Stimulated activated CD8-positive, alpha-beta memory T cell treated with anti-CD3 and anti-CD28 coated beads, Interleukin-4, amount 100 ng/mL, for 24 hours (primary cell): Measurements from ENCODE around the gene ILDR1.

ENCODE experiments used
- DNase-seq: peaks from one replicate; pipeline ENCODE4 v3.0.0-alpha.2; 2020; ENCODE audit warnings: low read depth

ILDR1 gene

GRCh38 chr3:122014741-122015140 lies 7.3 kb downstream of the ILDR1 start:
- no peak for DNase-seq

- no peak for DNase-seq
Measured at GRCh38 chr3:122013448-122013925, 8.6 kb downstream of the ILDR1 start.

DNA sequence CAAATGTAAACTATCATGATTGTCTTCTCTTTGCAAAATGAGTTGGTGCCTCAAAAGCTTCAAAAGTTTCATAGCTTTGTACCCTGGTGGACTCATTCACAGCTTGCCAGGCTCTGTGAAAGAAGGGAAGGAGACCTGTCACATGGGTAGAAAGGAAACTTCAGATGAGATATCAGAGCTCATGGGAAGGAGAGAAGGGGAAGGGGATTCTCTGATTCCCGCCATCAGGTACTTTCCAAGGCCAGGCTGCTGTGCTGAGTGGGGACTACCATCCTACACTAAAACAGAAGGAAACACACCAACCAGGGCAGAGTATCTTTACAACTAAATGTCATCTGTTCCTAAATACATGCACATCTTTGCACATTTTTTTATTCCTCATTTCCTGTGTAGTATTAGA lies 9.2 kb downstream of the ILDR1 start:
- DNase-seq = no peak

DNA sequence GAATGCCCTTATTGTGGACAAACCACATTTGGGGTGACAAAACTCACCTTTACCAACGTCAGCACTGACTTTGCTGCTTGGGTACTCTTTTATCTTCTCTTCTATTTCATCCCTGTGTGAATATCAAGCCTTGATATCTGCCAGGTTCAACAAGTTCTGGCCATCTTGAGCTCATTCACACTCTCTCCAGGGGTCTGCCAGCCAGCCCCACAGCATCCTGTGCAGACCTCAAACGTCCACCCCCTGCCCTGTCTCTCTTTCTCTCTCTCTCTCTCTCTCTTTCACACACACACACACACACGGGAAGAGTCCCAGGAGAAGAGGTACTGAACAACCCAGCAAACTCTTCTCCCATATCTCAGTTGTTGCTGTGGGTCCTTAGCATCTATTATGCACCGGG lies 10.7 kb downstream of the ILDR1 start:
- DNase-seq = no peak

DNA sequence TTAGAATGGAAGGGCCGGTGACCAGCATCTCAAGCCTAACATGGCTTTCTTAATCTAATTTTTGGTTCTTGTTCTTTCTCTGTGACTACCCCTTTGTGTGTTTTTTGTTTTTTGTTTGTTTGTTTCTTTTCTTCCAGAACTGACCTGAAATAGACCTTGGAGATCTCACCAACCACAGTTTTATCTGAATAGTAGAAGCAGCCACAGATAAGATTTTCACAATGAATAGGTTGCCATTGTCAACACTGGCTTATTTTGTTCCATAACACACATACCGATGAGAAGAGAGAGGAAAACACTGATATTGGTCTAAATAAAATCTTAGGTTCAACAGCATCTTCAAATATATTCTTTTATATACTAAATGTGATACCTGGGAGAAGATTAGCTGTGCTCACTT lies 11.5 kb downstream of the ILDR1 start:
- DNase-seq = no peak

GRCh38 chr3:122008166-122008565 lies 13.9 kb downstream of the ILDR1 start:
- no peak for DNase-seq

- no peak for DNase-seq
Measured at GRCh38 chr3:122006267-122006666, 15.8 kb downstream of the ILDR1 start.

GRCh38 chr3:122004991-122005565 lies 17.0 kb downstream of the ILDR1 start:
- DNase-seq = no peak

DNA sequence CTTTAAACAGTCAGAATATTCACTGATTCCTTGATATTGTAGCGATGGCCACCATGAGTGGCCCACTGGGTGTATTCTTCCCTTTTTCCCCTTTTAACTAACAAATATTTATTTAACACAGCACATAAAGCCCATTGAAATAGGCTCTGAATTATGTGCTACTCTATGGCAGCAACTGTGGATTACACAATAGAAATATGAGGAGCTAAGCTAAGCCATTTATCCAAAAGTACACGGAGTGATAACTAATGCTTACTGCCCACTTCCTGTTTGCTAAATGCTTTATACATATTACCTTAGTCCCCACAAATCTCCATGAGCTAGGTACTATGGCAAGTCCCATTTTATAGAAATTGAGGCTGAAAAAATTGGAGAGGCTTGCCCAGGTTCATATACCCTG lies 17.9 kb downstream of the ILDR1 start:
- DNase-seq = no peak

GRCh38 chr3:122003606-122004005 lies 18.4 kb downstream of the ILDR1 start:
- DNase-seq = no peak

DNA sequence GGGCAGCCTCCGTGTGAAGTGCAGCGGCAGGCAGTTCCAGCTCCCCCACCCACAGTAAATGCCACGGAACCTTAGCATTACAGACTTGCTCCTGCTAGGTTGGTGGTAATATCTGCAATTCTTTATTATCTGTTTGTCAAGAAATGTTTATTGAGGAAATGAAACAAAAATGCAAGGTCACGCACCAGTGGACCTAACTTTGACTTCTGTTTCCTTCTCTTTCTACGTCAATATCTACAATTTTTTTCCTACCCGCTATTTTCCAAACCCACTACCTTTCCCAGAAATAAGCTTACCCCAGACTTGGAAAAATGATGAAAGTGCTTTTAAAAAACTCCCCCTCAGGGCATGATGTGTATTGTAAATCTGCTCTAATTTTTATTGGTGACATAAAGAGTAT lies 18.9 kb downstream of the ILDR1 start:
- no peak for DNase-seq

DNA sequence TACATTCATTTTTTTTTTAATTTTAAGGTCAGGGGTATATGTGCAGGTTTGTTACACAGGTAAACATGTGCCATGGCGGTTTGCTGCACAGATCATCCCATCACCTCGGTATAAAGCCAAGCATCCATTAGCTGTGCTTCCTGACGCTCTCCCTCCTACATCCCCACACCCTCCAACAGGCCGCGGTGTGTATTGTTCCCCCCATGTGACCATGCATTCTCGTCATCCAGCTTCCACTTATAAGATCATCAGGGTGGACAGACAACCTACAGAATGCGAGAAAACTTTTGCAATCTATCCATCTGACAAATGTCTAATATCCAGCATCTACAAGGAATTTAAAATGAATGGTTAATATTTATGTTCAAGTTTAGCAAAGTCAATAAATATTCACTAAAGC lies 19.4 kb downstream of the ILDR1 start:
- no peak for DNase-seq

GRCh38 chr3:122001892-122002291 lies 20.2 kb downstream of the ILDR1 start:
- no peak for DNase-seq

DNA sequence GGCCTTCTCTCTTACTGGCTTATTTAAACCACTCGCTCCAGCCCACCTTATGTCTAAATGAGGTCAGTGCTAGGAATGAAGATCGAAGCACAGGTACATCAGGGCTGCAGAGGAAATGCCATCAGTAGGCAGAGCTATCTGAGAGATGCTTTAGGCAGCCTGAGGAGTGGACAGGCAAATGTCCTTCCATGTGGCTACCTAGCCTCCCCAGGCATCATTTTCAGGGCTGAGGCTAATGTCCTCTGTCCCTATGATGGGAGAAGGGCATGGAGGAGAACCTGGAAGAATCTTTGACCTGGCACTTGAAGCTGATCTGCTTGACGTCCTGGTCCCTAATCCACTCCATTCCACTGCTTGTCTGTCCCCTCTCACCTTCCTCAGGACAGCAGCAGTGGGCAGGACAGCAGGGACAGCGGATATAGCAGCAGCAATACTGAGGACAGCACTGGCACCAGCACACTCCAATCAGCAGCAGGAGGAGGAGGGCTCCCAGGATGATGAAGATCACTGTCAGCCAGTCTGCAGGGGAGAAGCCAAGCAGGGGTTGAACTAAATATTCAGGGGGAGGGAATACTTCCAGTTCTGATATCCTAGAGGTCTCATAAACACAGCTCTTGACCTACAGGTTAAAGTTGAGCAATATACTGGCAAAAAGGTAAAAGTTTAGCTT lies 21.0 kb downstream of the ILDR1 start:
- no peak for DNase-seq

- no peak for DNase-seq
Measured at GRCh38 chr3:121999931-122000330, 22.1 kb downstream of the ILDR1 start.

DNA sequence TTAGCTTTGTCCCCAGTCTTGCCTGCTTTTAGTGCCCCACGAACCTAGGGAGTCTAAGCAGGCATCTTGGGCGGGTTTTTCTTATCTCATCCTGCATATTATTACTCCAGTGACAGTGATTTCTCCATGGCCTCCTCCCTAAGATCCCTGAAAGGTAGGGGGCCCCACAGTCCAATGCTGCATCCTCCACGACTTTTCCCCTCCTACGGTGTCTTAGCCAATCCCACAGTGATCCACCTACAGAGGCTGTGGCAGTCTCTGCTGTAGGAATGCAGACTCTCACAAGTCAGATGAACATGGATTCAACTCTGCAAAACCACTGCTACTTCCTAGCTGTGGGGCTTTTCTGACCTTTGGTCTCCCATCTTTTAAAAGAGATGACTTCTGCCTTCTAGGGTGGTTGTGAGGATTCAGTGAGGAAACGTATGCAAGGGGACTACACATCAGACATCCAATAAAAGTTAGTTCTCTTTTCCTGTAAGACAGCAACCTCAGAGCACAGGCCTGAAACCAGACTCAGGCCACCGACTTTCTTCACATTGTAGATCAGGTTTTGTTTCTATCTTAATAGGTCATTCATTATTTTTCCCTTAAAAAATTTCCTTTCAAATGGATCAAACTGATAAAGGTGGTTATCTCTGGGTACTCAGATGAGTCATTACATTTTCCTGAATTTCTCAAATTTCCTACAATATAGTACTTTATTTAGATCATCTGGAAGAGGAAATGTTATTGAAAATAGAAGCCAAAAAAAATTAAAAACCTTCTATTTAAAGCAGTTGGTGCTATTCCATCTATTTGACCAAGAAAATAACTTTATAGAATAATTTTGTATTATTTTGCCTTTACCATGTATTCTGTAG lies 23.2 kb downstream of the ILDR1 start:
- no peak for DNase-seq

GRCh38 chr3:121998030-121998580 lies 23.9 kb downstream of the ILDR1 start:
- no peak for DNase-seq

DNA sequence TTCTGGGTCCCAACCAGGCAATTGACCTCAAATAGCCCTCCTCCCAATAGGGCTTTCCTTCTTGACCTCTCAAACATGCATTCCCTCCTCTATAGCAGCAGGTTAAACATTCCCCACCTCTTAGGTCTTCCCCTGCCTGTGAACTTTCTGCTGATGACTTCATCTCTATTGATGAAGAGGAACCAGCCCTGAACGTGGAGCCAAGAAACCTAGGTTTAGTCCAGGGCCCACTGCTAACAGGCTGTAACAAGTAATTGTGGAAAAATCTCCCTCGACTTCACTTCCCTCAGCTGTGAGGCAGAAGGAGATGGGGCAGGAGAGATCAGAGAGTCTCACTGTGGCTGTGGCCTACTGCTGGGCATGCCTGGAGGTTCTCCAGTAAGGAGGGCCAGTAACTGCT lies 24.7 kb downstream of the ILDR1 start:
- no peak for DNase-seq

DNA sequence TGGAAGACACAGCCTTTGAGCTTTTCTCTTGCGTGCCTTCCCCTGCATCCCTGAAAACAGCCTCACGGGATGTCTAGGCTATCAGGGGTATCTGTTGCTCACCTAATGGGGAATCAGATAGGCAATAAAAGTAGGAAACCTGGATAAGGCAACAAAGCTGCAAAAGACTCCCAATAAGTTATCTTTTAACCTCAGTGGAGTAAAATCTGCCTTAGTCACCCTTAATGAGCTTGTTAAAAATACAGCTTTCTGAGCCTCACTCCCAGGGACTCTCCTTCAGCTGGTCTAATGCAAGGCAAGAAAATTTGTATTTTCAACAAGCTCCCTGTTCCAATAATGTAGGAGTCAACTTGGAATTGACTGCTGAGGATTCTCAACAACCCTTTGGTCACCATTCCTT lies 25.6 kb downstream of the ILDR1 start:
- no peak for DNase-seq

DNA sequence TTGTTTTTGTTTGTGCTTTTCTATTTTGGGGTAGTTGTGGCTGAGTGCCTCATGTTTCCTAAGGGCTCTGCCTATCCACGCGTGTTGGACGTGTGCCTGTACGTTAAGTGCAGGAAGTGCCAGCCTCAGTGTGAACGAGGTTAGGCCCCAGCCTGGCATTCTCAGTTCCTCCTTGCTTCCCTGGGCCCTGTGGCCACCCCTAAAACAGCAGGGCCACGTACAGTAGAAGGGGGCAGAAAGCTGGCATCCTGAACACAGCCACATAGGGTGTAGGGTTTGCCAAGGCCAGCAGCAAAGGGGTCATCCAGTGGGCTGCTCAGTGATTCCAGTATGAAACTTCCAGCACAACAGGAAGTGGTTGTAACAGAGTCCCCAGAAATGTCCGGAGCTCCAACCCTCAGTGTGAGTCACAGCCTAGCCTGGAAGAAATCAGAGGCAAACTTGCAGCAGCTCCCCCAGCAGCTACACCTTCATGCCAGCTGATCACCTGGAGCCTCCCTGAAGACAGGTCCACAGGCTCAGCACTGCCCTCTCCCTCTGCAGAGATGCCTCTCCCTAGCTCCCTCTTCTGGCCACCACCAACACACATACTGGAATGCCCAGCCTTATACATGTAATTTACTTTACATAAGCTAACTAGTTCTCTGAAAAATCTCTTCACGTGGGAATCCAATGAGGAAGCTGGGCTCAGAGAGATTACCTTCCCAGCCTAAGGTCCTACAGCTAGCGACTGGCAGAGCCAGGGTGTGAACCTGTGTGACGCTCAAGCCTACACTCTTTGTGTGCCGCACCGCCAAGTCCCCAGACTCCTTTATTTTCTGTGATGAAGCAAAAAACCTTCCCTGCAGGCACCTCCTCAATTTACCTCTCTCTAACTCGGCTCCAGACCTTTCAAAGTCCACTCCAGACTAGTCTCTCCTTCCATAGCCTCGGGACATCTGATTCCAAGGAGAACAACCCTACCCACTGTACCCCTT lies 26.6 kb downstream of the ILDR1 start:
- DNase-seq = no peak

GRCh38 chr3:121994551-121994950 lies 27.5 kb downstream of the ILDR1 start:
- no peak for DNase-seq
